Thyroid gland (tissue), 4 donors: ENCODE measurements around the gene POLL. TPM values are rescaled to one million over a fixed set of nuclear protein-coding genes. Genes with fewer than 3 reads are reported as not detected.

ENCODE experiments used
- DNase-seq, 2 donors: peaks; one replicate each; pipeline ENCODE4 v3.0.0-alpha.2; 2019
- H3K27ac ChIP-seq, 3 donors: fragments of 200-600 bp; sonication (generic); 1 replicate in 2 of 3; 2 replicates in 1 of 3; pipeline ENCODE4 v1.5.1; 2016 to 2019; ENCODE audit warnings: mild to moderate bottlenecking in 1 of 3, moderate library complexity in 1 of 3
- H3K27me3 ChIP-seq: fragments of 200-600 bp; sonication (generic); one replicate; pipeline ENCODE4 v1.5.1; 2019
- H3K36me3 ChIP-seq, 2 donors: fragments of 200-600 bp; sonication (generic); one replicate each; pipeline ENCODE4 v1.5.1; 2016 to 2019
- H3K4me1 ChIP-seq, 2 donors: fragments of 200-600 bp; sonication (generic); one replicate each; pipeline ENCODE4 v1.5.1; 2017 to 2019
- H3K4me3 ChIP-seq, 3 donors: fragments of 200-600 bp; sonication (generic); replicated peaks in 1 of 3; 1 replicate in 2 of 3; 2 replicates in 1 of 3; pipeline ENCODE4 v1.5.1; 2016; ENCODE audit warnings: mild to moderate bottlenecking in 1 of 3
- H3K9me3 ChIP-seq: fragments of 200-600 bp; sonication (generic); one replicate; pipeline ENCODE4 v1.5.1; 2017
- POLR2A ChIP-seq, 2 donors: fragments of 450-650 bp; IDR thresholded peaks; one replicate each; pipeline ENCODE4 v1.6.1; 2017; ENCODE audit warnings: antibody characterized with exemption in 2 of 2, mild to moderate bottlenecking in 2 of 2, moderate library complexity in 1 of 2
- WGBS, 2 donors: methylation state at CpG; one replicate each; pipeline ENCODE4 v1.1.5; 2017; 5-methylcytosine and 5-hydroxymethylcytosine counted together
- intact Hi-C: fragments of 100-400 bp; cut with DNase I; formaldehyde crosslinking; loops from one replicate; pipeline ENCODE4 v1.15.1; 2023
- total RNA-seq, 4 donors: library from RNA; depleted of rRNA; stranded (reverse); fragments of >200 nt; gene quantifications; one replicate each; pipeline ENCODE4 v1.2.3, GENCODE V29; 2016
- TF ChIP-seq, protein P1 (sequence below), 6 experiments: fragments of 200-600 bp in 3 of 6; fragments of 450-650 bp in 3 of 6; sonication (generic) in 3 of 6; IDR thresholded peaks; one replicate each; pipeline ENCODE4 v1.5.1; 2016 to 2019; ENCODE audit warnings: antibody characterized with exemption in 6 of 6, mild to moderate bottlenecking in 2 of 6, inconsistent platforms in 1 of 6, moderate library complexity in 1 of 6

Gene POLL
- total RNA-seq, 4 donors from 2014 or later, result 26.2 to 34.9 (median 33.1) TPM

DNA sequence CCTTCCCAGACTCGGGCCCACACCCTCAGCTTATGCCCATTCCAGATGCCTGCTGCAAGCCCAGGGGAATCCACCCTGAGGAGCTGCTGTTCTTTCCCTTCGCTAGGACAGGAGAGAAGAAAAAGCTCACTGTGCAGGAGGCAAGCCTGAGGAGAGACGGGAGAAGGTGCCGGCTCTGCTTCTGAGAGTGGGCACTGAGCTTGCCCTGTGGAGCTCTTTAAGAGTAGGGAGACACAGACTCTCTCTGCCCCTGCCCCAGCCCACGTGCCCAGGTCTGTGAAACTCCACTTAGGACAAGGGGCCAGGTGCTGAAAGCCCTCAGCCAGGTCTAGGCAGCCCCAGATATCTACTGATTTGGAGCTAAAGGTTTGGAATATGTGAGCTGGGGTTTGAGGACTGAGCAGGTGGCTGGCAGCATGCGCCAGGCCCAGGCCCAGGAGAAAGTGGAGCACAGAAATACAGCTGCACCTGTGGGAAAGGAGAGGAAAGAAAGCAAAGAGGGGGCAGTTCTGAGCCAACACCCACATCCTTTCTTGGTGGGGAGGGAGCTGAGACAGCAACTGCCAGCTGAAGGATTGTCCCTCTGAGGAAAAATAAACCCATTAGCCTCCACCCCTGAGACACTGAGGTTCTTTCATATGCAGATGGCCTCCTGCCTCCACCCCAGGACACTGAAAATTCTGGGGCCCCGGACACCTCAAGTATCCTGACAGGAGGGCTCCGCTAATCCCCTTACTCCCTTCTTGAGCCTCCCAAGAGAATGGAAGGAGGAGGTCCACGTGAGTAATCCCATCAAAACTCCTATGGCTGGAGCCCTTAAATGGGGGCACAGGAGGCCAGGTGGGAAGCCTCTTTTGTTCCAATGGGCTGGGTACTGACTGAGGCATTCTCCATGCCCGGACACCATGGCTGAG is 7.3 kb downstream of the POLL start:
- intact Hi-C loops, result no loop called here
- Histone ChIP-seq H3K9me3 (no peaks in the 10 kb centered on the region), H3K4me3 (no peak overlapping the region), H3K4me1 (no peaks in the 10 kb centered on the region), H3K36me3 (peaks cover 9 to 15% of the 10 kb centered on the region in 2 donors), H3K27ac (no peak overlapping the region), H3K27me3 (no peaks in the 10 kb centered on the region)
- no peak for DNase-seq
- 82 to 91% methylated on average over 7 to 10 of the region's 10 CpGs for WGBS, 2 donors
- TF ChIP-seq, protein P1, sequence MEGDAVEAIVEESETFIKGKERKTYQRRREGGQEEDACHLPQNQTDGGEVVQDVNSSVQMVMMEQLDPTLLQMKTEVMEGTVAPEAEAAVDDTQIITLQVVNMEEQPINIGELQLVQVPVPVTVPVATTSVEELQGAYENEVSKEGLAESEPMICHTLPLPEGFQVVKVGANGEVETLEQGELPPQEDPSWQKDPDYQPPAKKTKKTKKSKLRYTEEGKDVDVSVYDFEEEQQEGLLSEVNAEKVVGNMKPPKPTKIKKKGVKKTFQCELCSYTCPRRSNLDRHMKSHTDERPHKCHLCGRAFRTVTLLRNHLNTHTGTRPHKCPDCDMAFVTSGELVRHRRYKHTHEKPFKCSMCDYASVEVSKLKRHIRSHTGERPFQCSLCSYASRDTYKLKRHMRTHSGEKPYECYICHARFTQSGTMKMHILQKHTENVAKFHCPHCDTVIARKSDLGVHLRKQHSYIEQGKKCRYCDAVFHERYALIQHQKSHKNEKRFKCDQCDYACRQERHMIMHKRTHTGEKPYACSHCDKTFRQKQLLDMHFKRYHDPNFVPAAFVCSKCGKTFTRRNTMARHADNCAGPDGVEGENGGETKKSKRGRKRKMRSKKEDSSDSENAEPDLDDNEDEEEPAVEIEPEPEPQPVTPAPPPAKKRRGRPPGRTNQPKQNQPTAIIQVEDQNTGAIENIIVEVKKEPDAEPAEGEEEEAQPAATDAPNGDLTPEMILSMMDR (IDR thresholded peaks at IDR 0.05), result no peak
- no peak for TF ChIP-seq POLR2A (IDR thresholded peaks at IDR 0.05)

DNA sequence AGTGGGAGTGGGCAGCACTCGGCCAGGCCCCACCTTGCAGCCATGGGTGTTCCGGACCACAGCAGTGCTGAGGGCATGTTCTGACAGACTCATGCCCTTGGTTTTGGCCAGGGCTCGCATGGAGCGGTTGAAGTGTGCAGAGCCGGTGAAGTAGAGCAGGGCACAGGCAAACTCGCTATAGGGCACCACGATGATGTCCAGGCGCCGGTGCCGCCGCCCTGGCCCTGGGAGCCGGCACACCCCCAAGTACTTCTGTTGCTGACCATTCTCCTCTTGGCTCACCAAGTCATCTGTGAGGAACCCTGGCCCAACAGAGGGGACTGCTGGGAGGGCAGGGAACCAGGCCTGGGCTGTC is 8.6 kb downstream of the POLL start:
- DNase-seq, result no peak
- no peak overlapping the region for H3K27ac ChIP-seq
- H3K4me1 ChIP-seq, result no peaks in the 10 kb centered on the region
- no peaks in the 10 kb centered on the region for H3K9me3 ChIP-seq
- H3K4me3 ChIP-seq, result no peak overlapping the region
- no peak for TF ChIP-seq POLR2A (IDR thresholded peaks at IDR 0.05)
- TF ChIP-seq, protein P1 (IDR thresholded peaks at IDR 0.05), result no peak
- H3K27me3 ChIP-seq, result no peaks in the 10 kb centered on the region
- intact Hi-C loops, result no loop called here
- WGBS, 2 donors, result 91 to 100% methylated on average over 1 to 11 of the region's 12 CpGs
- peaks cover 9 to 15% of the 10 kb centered on the region in 2 donors for H3K36me3 ChIP-seq

DNA sequence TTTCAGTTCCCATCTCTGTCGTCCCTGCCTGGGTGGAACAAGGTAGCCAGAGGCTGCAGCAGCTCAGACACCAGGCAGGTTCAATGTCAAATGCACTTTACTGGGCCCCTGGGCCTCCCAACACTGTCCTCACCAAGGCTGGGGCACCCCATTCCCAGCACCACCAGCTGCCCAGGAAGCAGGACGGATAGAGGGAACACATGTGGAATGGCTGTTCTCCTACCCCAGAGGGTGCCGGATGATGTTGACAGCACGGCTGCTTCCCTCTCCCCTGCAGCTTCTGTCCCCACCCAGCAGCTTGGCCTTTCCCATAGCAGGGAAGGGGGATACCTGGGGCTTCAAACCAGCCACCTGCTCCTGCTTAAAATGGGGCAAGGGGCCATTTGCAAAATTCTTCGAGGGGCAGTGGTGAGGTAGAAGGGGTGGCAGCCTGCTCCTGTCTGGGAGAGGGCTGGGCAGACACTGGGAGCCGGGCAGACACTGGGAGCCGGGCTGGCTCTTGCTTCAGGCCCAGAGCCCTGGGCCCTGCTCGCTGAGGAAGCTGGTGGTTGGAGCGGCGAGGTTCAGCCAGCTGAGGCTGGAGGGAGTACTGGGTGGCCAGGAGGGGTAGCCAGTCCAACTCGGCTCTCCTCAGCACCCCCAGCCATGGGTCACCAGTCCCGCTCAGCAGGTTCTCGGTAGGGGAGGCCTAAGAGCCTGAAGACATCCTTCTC is 9.1 kb downstream of the POLL start:
- TF ChIP-seq, protein P1 (IDR thresholded peaks at IDR 0.05), result no peak
- TF ChIP-seq POLR2A (IDR thresholded peaks at IDR 0.05), result no peak
- WGBS, 2 donors, result 92 to 97% methylated on average over 10 to 12 of the region's 13 CpGs
- no peaks in the 10 kb centered on the region for H3K27me3 ChIP-seq
- peaks cover 9 to 15% of the 10 kb centered on the region in 2 donors for H3K36me3 ChIP-seq
- H3K27ac ChIP-seq, result no peak overlapping the region
- no peak for DNase-seq
- intact Hi-C loops, result no loop called here
- no peaks in the 10 kb centered on the region for H3K9me3 ChIP-seq
- H3K4me1 ChIP-seq, result no peaks in the 10 kb centered on the region
- no peak overlapping the region for H3K4me3 ChIP-seq

DNA sequence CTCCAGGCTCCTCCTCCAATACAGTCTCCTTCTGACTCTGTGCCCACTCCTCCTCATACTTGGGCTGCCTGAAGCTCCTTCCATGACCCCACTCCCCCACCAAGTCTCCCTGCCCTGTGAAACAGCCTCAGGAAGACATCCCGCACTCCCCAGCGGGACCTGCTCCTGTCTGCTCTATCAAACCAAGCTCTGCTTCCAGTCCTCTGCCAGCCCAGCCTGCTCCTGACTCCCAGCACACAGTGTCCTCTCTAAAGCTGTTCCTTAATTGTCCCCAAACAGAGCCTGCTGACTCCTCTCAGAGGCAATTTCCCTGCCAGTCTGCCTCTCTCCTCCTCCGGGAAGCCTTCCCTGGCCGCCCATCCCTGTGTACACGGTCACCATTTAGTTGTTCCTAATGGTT is 9.9 kb downstream of the POLL start:
- no peaks in the 10 kb centered on the region for H3K9me3 ChIP-seq
- no peaks in the 10 kb centered on the region for H3K4me1 ChIP-seq
- intact Hi-C loops, result no loop called here
- H3K27ac ChIP-seq, result no peak overlapping the region
- TF ChIP-seq, protein P1 (IDR thresholded peaks at IDR 0.05), result no peak
- no peak for TF ChIP-seq POLR2A (IDR thresholded peaks at IDR 0.05)
- H3K36me3 ChIP-seq, result peaks cover 8 to 9% of the 10 kb centered on the region in 2 donors
- H3K27me3 ChIP-seq, result no peaks in the 10 kb centered on the region
- H3K4me3 ChIP-seq, result no peak overlapping the region
- 90 to 97% methylated on average over 5 of the region's 5 CpGs for WGBS, 2 donors
- no peak for DNase-seq
